Type B pancreatic cell (in vitro differentiated cells): Measurements from ENCODE around the gene ACTN4. TPM values are rescaled to one million over a fixed set of nuclear protein-coding genes. Genes with fewer than 3 reads are reported as not detected.

ENCODE experiments used
- DNase-seq: peaks from one replicate; pipeline ENCODE4 v3.0.0; 2021; ENCODE audit warnings: mixed read lengths; ENCODE audit not compliant: unreplicated experiment; ENCODE audit errors: extremely low spot score
- H3K27ac Mint-ChIP-seq: 2 replicates; pipeline ENCODE4 v1.8.0; 2021; ENCODE audit warnings: mild to moderate bottlenecking, mixed read lengths
- H3K27me3 Mint-ChIP-seq: 2 replicates; pipeline ENCODE4 v1.8.0; 2021; ENCODE audit warnings: mixed read lengths
- H3K36me3 Mint-ChIP-seq: 2 replicates; pipeline ENCODE4 v1.8.0; 2021; ENCODE audit warnings: mixed read lengths
- H3K4me1 Mint-ChIP-seq: one replicate; pipeline ENCODE4 v1.8.0; 2021; ENCODE audit warnings: mixed read lengths; ENCODE audit not compliant: unreplicated experiment
- H3K4me3 Mint-ChIP-seq: 2 replicates; pipeline ENCODE4 v1.8.0; 2021; ENCODE audit warnings: mild to moderate bottlenecking, mixed read lengths
- H3K9me3 Mint-ChIP-seq: 2 replicates; pipeline ENCODE4 v1.8.0; 2021; ENCODE audit warnings: mixed read lengths
- CTCF ChIP-seq: fragments of 200-600 bp; sonication (generic); conservative IDR thresholded peaks from 2 replicates; pipeline ENCODE4 v1.5.0; 2021; ENCODE audit warnings: antibody characterized with exemption, mild to moderate bottlenecking
- total RNA-seq: library from RNA; stranded (reverse); gene quantifications from 2 replicates; pipeline ENCODE4 v1.2.1, GENCODE V29; 2021; ENCODE audit warnings: low replicate concordance

The ACTN4 gene
- total RNA-seq, 1 donor from 2014 or later, result 475 TPM

GRCh38 chr19:38675611-38676010 lies 28.2 kb downstream of the ACTN4 start:
- DNase-seq, result no peak
- no peak overlapping the region for H3K4me3 Mint-ChIP-seq

GRCh38 chr19:38676023-38676877 lies 28.8 kb downstream of the ACTN4 start:
- H3K36me3 Mint-ChIP-seq, result peaks cover 26% of the 10 kb centered on the region

More at GRCh38 chr19:38675611-38676010, 28.2 kb downstream of the ACTN4 start:
- H3K27me3 Mint-ChIP-seq, result no peaks in the 10 kb centered on the region
- H3K4me1 Mint-ChIP-seq, result peaks cover 61% of the 10 kb centered on the region
- no peak for TF ChIP-seq CTCF
- no peaks in the 10 kb centered on the region for H3K9me3 Mint-ChIP-seq
- peak overlapping the region; percentile 100 for H3K27ac Mint-ChIP-seq
- peaks cover 30% of the 10 kb centered on the region for H3K36me3 Mint-ChIP-seq

GRCh38 chr19:38676878-38677646 lies 29.6 kb downstream of the ACTN4 start:
- Mint-ChIP-seq H3K36me3 (peaks cover 31% of the 10 kb centered on the region), H3K9me3 (no peaks in the 10 kb centered on the region), H3K4me3 (peak overlapping the region; percentile 58), H3K4me1 (peaks cover 53% of the 10 kb centered on the region), H3K27me3 (no peaks in the 10 kb centered on the region), H3K27ac (peak overlapping the region; percentile 100)
- TF ChIP-seq CTCF, result no peak
- DNase-seq, result no peak

More at GRCh38 chr19:38676023-38676877, 28.8 kb downstream of the ACTN4 start:
- Mint-ChIP-seq H3K27ac (peak overlapping the region; percentile 100), H3K4me1 (peaks cover 56% of the 10 kb centered on the region), H3K27me3 (no peaks in the 10 kb centered on the region), H3K4me3 (peak overlapping the region; percentile 44), H3K9me3 (no peaks in the 10 kb centered on the region)
- DNase-seq, result no peak
- TF ChIP-seq CTCF, result no peak

GRCh38 chr19:38678217-38678890 lies 30.9 kb downstream of the ACTN4 start:
- Mint-ChIP-seq H3K4me3 (peak overlapping the region; percentile 16), H3K36me3 (peaks cover 40% of the 10 kb centered on the region), H3K4me1 (peaks cover 66% of the 10 kb centered on the region), H3K27ac (peak overlapping the region; percentile 100), H3K27me3 (no peaks in the 10 kb centered on the region), H3K9me3 (peaks cover 5% of the 10 kb centered on the region)
- no peak for DNase-seq
- TF ChIP-seq CTCF, result no peak

- no peak overlapping the region for H3K4me3 Mint-ChIP-seq
- H3K36me3 Mint-ChIP-seq, result peaks cover 45% of the 10 kb centered on the region
- no peak for TF ChIP-seq CTCF
- H3K27ac Mint-ChIP-seq, result peak overlapping the region; percentile 100
- peaks cover 5% of the 10 kb centered on the region for H3K9me3 Mint-ChIP-seq
- no peaks in the 10 kb centered on the region for H3K27me3 Mint-ChIP-seq
- DNase-seq, result no peak
- peaks cover 70% of the 10 kb centered on the region for H3K4me1 Mint-ChIP-seq
These were observed 31.5 kb downstream of the ACTN4 start for GRCh38 chr19:38678891-38679494.
